ENCODE data around the gene IL23R. TPM values are rescaled to one million over a fixed set of nuclear protein-coding genes. Genes with fewer than 3 reads are reported as not detected.

IL23R gene
- total RNA-seq, 1 experiment from 2014 or later, result not detected

DNA sequence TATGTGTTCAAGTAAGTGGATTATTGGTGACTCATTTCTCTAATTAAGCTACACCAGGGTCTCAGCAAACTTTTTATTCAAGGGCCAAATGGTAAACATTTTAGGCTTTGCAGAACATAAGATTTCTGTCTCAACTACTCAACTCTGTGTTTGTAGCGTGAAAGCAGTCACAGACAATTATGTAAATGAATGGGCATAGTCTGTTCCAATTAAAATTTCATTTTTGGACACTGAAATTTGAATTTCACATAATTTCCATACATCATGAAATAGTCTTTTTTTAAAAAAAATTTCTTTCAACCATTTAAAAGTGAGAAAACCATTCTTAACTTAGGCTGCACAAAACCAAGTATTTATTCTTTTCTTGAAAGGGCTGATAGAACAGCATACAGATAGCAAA, 50.1 kb downstream of the IL23R start:
- ChIA-PET POLR2A (no interaction called here), CTCF (no interaction called here)
- no peaks in the 10 kb centered on the region for H3K4me1 ChIP-seq (ENCODE audit: control insufficient read depth, insufficient read depth, low read length)
- DNase-seq (ENCODE audit: low read depth, low spot score) (no peak), ATAC-seq (no peak)
- in situ Hi-C loops (cut with HindIII; ENCODE audit: low pct_unique_long_range_greater_than_20kb, low sequenced_read_pairs), result no loop called here
- no peaks in the 10 kb centered on the region for H3K27me3 ChIP-seq (ENCODE audit: control insufficient read depth, insufficient read depth, low read length)
- H3K4me3 ChIP-seq (ENCODE audit: low read depth in 2 of 2, low read length in 2 of 2), result no peak overlapping the region
- no peaks in the 10 kb centered on the region for H3K36me3 ChIP-seq (ENCODE audit: control insufficient read depth, insufficient read depth, low read length)
- intact Hi-C loops (cut with micrococcal nuclease; ENCODE audit: unreplicated experiment), result loop anchor here (10.0 kb wide), 1 partner anchor 58 kb away; no protein-coding TSS in a partner anchor
- TF ChIP-seq SIN3A (IDR thresholded peaks at IDR 0.05; ENCODE audit: borderline replicate concordance, insufficient read depth, low read depth, low read length) (no peak), POLR2AphosphoS5 (IDR thresholded peaks at IDR 0.05; ENCODE audit: low read depth, low read length) (no peak), TCF7L2 (IDR thresholded peaks at IDR 0.05; ENCODE audit: low read depth, low read length) (no peak)
- TF ChIP-seq, protein P1, sequence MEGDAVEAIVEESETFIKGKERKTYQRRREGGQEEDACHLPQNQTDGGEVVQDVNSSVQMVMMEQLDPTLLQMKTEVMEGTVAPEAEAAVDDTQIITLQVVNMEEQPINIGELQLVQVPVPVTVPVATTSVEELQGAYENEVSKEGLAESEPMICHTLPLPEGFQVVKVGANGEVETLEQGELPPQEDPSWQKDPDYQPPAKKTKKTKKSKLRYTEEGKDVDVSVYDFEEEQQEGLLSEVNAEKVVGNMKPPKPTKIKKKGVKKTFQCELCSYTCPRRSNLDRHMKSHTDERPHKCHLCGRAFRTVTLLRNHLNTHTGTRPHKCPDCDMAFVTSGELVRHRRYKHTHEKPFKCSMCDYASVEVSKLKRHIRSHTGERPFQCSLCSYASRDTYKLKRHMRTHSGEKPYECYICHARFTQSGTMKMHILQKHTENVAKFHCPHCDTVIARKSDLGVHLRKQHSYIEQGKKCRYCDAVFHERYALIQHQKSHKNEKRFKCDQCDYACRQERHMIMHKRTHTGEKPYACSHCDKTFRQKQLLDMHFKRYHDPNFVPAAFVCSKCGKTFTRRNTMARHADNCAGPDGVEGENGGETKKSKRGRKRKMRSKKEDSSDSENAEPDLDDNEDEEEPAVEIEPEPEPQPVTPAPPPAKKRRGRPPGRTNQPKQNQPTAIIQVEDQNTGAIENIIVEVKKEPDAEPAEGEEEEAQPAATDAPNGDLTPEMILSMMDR (IDR thresholded peaks at IDR 0.05), result no peak
- TF ChIP-seq, protein P2, sequence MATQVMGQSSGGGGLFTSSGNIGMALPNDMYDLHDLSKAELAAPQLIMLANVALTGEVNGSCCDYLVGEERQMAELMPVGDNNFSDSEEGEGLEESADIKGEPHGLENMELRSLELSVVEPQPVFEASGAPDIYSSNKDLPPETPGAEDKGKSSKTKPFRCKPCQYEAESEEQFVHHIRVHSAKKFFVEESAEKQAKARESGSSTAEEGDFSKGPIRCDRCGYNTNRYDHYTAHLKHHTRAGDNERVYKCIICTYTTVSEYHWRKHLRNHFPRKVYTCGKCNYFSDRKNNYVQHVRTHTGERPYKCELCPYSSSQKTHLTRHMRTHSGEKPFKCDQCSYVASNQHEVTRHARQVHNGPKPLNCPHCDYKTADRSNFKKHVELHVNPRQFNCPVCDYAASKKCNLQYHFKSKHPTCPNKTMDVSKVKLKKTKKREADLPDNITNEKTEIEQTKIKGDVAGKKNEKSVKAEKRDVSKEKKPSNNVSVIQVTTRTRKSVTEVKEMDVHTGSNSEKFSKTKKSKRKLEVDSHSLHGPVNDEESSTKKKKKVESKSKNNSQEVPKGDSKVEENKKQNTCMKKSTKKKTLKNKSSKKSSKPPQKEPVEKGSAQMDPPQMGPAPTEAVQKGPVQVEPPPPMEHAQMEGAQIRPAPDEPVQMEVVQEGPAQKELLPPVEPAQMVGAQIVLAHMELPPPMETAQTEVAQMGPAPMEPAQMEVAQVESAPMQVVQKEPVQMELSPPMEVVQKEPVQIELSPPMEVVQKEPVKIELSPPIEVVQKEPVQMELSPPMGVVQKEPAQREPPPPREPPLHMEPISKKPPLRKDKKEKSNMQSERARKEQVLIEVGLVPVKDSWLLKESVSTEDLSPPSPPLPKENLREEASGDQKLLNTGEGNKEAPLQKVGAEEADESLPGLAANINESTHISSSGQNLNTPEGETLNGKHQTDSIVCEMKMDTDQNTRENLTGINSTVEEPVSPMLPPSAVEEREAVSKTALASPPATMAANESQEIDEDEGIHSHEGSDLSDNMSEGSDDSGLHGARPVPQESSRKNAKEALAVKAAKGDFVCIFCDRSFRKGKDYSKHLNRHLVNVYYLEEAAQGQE (IDR thresholded peaks at IDR 0.05; ENCODE audit: insufficient read depth in 1 of 2, low read depth in 2 of 2, low read length in 1 of 2), result no peak
- no peaks in the 10 kb centered on the region for H3K9me3 ChIP-seq (ENCODE audit: control insufficient read depth, insufficient read depth, low read depth, low read length)
- BruUV-seq (replicated peaks), result no TSS peak
- no peak overlapping the region for H3K27ac ChIP-seq (ENCODE audit: low read length)

DNA sequence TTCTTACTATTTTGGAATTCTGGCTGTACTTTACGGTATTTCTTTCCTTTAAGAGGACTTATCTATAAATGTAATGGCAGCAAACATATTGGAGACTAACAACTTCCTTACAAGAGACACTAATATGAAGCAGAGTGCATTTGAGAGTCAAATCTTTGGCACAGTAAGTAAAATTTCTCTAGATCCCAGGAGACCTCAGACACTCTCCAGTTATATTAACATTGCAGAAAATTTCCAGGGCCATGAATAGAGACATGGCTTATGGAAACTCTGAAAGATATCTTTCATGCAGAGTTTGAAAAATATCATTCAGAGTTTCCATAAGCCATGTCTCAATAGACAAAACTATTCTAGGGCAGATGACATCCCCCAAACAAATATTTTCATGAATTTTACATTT, 51.2 kb downstream of the IL23R start:
- Histone ChIP-seq H3K27ac (ENCODE audit: low read length) (no peak overlapping the region), H3K36me3 (ENCODE audit: control insufficient read depth, insufficient read depth, low read length) (no peaks in the 10 kb centered on the region), H3K4me1 (ENCODE audit: control insufficient read depth, insufficient read depth, low read length) (no peaks in the 10 kb centered on the region), H3K27me3 (ENCODE audit: control insufficient read depth, insufficient read depth, low read length) (no peaks in the 10 kb centered on the region), H3K9me3 (ENCODE audit: control insufficient read depth, insufficient read depth, low read depth, low read length) (no peaks in the 10 kb centered on the region), H3K4me3 (ENCODE audit: low read depth in 2 of 2, low read length in 2 of 2) (no peak overlapping the region)
- CTCF ChIA-PET, result interaction anchor here (0.7 kb wide), 1 partner anchor 250 kb away, joined by 6 read pairs; no protein-coding TSS in a partner anchor
- DNase-seq (ENCODE audit: low read depth, low spot score) (no peak), ATAC-seq (no peak)
- intact Hi-C loops (cut with micrococcal nuclease; ENCODE audit: unreplicated experiment), result loop anchor here (10.0 kb wide), 1 partner anchor 57 kb away; no protein-coding TSS in a partner anchor
- in situ Hi-C loops (cut with HindIII; ENCODE audit: low pct_unique_long_range_greater_than_20kb, low sequenced_read_pairs), result no loop called here
- TF ChIP-seq, protein P2 (IDR thresholded peaks at IDR 0.05; ENCODE audit: insufficient read depth in 1 of 2, low read depth in 2 of 2, low read length in 1 of 2), result no peak
- TF ChIP-seq SIN3A (IDR thresholded peaks at IDR 0.05; ENCODE audit: borderline replicate concordance, insufficient read depth, low read depth, low read length) (no peak), POLR2AphosphoS5 (IDR thresholded peaks at IDR 0.05; ENCODE audit: low read depth, low read length) (no peak), TCF7L2 (IDR thresholded peaks at IDR 0.05; ENCODE audit: low read depth, low read length) (no peak)
- TF ChIP-seq, protein P1 (IDR thresholded peaks at IDR 0.05), result no peak
- BruUV-seq (replicated peaks), result no TSS peak
- POLR2A ChIA-PET, result no interaction called here
